C4-2B (cell line): ENCODE results near the gene ICAM4.

Experiments used
- CTCF ChIP-seq: fragments of 450-650 bp; conservative IDR thresholded peaks from 2 replicates; pipeline ENCODE4 v1.5.1; 2017; ENCODE audit warnings: mild to moderate bottlenecking
- ZFX ChIP-seq: fragments of 450-650 bp; IDR thresholded peaks from 2 replicates; pipeline ENCODE4 v1.6.1; 2017

GRCh38 chr19:10317857-10318462 lies 31.2 kb downstream of the ICAM4 start:
- no peak for TF ChIP-seq CTCF
- no peak for TF ChIP-seq ZFX
